Myocyte (in vitro differentiated cells): ENCODE measurements around the gene PDP2. TPM values are rescaled to one million over a fixed set of nuclear protein-coding genes. Genes with fewer than 3 reads are reported as not detected.

Source experiments
- DNase-seq: peaks from one replicate; pipeline ENCODE4 v3.0.0-alpha.2; 2012; ENCODE audit warnings: low read depth
- polyA plus RNA-seq: library from polyadenylated mRNA; unstranded; fragments of >200 nt; gene quantifications from one replicate; pipeline ENCODE4 v1.2.1, GENCODE V29; 2012; ENCODE audit warnings: missing spikeins
- total RNA-seq: library from RNA; depleted of rRNA; stranded (reverse); fragments of >200 nt; gene quantifications from 2 replicates; pipeline ENCODE4 v1.2.3, GENCODE V29; 2014

Gene PDP2, protein sequence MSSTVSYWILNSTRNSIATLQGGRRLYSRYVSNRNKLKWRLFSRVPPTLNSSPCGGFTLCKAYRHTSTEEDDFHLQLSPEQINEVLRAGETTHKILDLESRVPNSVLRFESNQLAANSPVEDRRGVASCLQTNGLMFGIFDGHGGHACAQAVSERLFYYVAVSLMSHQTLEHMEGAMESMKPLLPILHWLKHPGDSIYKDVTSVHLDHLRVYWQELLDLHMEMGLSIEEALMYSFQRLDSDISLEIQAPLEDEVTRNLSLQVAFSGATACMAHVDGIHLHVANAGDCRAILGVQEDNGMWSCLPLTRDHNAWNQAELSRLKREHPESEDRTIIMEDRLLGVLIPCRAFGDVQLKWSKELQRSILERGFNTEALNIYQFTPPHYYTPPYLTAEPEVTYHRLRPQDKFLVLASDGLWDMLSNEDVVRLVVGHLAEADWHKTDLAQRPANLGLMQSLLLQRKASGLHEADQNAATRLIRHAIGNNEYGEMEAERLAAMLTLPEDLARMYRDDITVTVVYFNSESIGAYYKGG
- total RNA-seq: 3.5 and 4.6 TPM in 2 replicates
- polyA plus RNA-seq: 6.4 TPM

- peak; percentile 98 for DNase-seq
Measured at GRCh38 chr16:66880288-66881013, at the start of gene PDP2. PDP2 (plus strand) TSS chr16:66880515; CDS start chr16:66884285, 3,770 bp downstream.

GRCh38 chr16:66832190-66832589 lies 48.1 kb upstream of the PDP2 start:
- DNase-seq: no peak

- peak; percentile 38 for DNase-seq
Measured at GRCh38 chr16:66832661-66833305, 47.5 kb upstream of the PDP2 start.

DNA sequence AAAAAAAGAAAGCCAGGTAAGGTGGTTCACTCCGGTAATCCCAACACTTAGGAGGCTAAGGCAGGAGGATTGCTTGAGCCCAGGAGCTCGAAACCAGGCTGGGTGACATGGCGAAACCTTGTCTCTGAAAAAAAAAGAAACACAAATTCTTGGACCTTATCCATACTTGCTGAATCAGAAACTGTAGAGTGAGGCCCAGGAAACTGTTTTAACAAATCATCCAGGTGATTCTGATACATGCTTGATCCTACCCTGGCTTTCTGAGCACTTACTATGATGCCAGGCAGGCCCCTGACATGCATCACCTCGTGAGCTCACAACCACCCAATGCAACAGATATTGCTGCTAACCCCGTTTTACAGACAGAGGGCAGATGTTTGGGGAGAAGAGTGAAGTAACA lies 45.6 kb upstream of the PDP2 start:
- no peak for DNase-seq

GRCh38 chr16:66840883-66841282 lies 39.4 kb upstream of the PDP2 start:
- DNase-seq: no peak

- no peak for DNase-seq
Measured at GRCh38 chr16:66841366-66841765, 38.9 kb upstream of the PDP2 start.

GRCh38 chr16:66842765-66843164 lies 37.5 kb upstream of the PDP2 start:
- DNase-seq: peak; percentile 77

DNA sequence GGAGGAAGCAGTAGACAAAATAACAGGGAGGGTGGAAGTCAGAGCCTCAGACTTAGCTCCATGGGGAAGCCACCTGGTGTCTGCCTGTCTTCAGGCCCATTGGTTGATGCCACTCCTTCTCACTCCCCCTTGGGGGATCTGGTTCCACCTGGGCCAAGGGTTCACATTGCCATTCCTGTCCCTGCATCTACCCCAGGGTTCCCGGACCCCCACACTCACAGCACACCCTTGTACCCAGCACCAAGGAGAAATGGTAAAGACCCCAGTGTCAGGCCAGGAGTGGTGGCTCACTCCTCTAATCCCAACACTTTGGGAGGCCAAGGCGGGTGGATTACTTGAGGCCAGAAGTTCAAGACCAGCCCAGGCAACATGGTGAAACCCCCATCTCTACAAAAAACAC lies 37.1 kb upstream of the PDP2 start:
- DNase-seq: no peak

DNA sequence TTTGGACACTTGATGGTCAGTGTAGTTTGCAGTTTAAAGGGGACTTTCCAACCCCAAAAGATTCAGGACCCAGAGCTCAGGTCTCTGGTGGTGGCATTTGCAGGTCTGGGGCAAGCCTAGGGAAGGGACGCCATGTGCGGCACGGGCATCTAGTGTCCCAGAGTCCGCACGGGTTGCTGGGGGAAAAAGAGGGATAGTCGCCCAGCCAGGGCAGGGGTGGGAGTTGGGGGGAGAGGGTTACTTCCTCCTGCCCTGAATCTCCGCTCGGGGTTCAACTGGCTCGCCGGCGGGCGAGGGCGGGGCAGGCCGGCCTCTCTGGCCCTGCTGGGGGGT lies 36.3 kb upstream of the PDP2 start:
- DNase-seq: no peak

GRCh38 chr16:66844342-66845079 lies 35.8 kb upstream of the PDP2 start, which contains the start of gene CA7:
CA7 (plus strand) TSS chr16:66844414; CDS start chr16:66844488, 74 bp downstream.
- no peak for DNase-seq

DNA sequence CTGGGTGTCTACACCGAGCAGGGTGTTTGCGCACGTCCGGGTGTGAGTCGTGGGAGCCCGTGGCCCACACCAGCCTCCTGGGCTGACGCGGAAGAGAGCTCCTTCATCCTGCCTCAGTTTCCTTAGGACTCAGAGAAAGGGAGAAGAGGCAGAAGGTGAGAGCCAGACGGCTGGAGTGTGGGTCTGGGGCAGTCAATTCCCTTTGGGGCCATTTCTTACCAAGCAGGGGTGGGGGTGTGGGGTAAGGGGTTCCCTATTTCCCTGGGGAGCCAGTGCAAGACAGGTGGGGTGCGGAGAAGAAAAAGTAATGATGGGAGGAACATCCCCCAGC lies 35.3 kb upstream of the PDP2 start:
- no peak for DNase-seq

- peak; percentile 94 for DNase-seq
Measured at GRCh38 chr16:66845791-66846221, 34.5 kb upstream of the PDP2 start.

GRCh38 chr16:66846266-66846665 lies 34.0 kb upstream of the PDP2 start:
- no peak for DNase-seq

GRCh38 chr16:66846831-66847230 lies 33.5 kb upstream of the PDP2 start:
- no peak for DNase-seq

- no peak for DNase-seq
Measured at GRCh38 chr16:66847533-66848067, 32.7 kb upstream of the PDP2 start.

GRCh38 chr16:66848172-66848571 lies 32.1 kb upstream of the PDP2 start:
- DNase-seq: no peak

DNA sequence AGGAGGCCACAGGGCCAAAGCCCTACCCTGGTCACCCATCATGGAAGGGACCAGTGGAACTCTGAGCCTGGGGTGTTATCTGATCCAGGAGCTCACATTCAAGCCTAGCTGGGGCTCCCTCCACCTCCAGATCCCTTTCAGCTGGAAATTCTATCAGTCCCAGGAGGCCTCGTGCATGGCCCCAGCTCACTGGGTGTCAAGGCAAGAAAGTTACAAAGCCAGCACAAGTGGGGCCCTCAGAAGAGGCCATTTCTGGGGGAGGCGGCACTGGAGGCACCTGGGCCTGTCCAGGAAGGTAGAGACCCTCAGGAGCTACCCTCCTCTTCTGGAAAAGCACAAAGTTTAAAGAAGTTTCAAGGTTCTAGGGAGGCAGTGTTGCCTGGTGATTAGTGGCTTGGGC lies 31.3 kb upstream of the PDP2 start:
- no peak for DNase-seq

DNA sequence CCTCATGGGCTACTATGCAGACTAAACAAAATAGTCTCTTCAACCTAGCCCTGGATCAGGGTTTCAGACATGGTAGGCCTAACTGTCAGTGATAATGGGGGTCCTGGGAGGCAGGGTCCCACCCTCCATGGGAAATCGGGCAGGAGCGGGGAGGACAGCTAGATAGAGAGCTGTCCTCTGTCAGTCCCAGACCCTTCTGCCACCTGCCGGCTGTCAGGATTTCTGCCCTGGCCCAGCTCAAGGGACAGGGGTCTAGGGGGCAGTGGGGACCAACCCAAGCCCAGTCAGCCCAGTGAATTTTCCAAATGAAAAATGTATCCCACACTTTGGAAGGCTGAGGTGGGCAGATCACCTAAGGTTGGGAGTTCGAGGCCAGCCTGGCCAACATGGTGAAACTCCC lies 30.8 kb upstream of the PDP2 start:
- DNase-seq: no peak

GRCh38 chr16:66850115-66850815 lies 30.1 kb upstream of the PDP2 start:
- DNase-seq: no peak
